Activated T-cell treated with anti-CD3 and anti-CD28 coated beads, Interleukin-2, amount 50 U/mL, for 72 hours (primary cell): ENCODE measurements around the gene MTLN. TPM values are rescaled to one million over a fixed set of nuclear protein-coding genes. Genes with fewer than 3 reads are reported as not detected.

Experiments used
- ATAC-seq, 2 donors: fragments of 150-1000 bp; cut with Tn5 transposase; replicated peaks in 1 of 2; 2 replicates each; pipeline ENCODE4 v1.10.0; 2021; ENCODE audit warnings: moderate library complexity in 2 of 2, mild to moderate bottlenecking in 1 of 2
- DNase-seq, 2 donors: peaks; one replicate each; pipeline ENCODE4 v3.0.0; 2021 to 2022; ENCODE audit warnings: mixed read lengths in 1 of 2
- H3K27ac Mint-ChIP-seq: one replicate; pipeline ENCODE4 v1.8.0; 2022; ENCODE audit warnings: mild to moderate bottlenecking, moderate library complexity, mixed read lengths
- H3K27me3 Mint-ChIP-seq: one replicate; pipeline ENCODE4 v1.8.0; 2022; ENCODE audit warnings: low read depth, mixed read lengths
- H3K36me3 Mint-ChIP-seq, 2 donors: one replicate each; pipeline ENCODE4 v1.8.0; 2022; ENCODE audit warnings: mixed read lengths in 2 of 2, mild to moderate bottlenecking in 1 of 2; ENCODE audit not compliant: insufficient read depth in 2 of 2
- H3K4me1 Mint-ChIP-seq: one replicate; pipeline ENCODE4 v1.8.0; 2022; ENCODE audit warnings: low read depth, mixed read lengths
- H3K4me3 Mint-ChIP-seq, 2 donors: one replicate each; pipeline ENCODE4 v1.8.0; 2022; ENCODE audit warnings: mild to moderate bottlenecking in 2 of 2, mixed read lengths in 2 of 2, moderate library complexity in 2 of 2
- H3K9me3 Mint-ChIP-seq, 2 donors: one replicate each; pipeline ENCODE4 v1.8.0; 2022; ENCODE audit warnings: mixed read lengths in 2 of 2
- total RNA-seq, 2 donors: library from RNA; stranded (reverse); gene quantifications; one replicate each; pipeline ENCODE4 v1.2.3, GENCODE V29; 2022

The MTLN gene
- total RNA-seq, 2 donors from 2014 or later = 36.2 to 43.0 TPM

DNA sequence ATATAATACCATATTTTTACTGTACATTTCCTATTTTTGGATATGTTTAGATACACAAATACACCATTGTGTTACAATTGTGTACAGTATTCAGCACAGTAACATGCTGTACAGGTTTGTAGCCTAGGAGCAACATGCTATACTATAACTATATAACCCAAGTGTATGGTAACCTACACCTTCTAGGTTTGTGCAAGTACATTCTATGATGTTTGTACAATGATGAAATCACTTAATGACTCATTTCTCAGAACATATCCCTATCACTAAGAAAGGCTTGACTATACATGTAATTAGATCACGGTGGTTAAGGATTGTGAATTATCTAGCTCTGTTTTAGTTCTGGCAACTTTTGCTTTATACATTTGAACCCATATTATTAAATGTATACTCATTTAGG is 38.8 kb downstream of the MTLN start:
- Mint-ChIP-seq H3K27me3 (peaks cover 13% of the 10 kb centered on the region), H3K4me1 (peaks cover 5% of the 10 kb centered on the region), H3K4me3 (no peak overlapping the region), H3K27ac (no peak overlapping the region), H3K36me3 (no peaks in the 10 kb centered on the region), H3K9me3 (no peaks in the 10 kb centered on the region)
- peak; percentile 77 to 91 for ATAC-seq
- no peak for DNase-seq

DNA sequence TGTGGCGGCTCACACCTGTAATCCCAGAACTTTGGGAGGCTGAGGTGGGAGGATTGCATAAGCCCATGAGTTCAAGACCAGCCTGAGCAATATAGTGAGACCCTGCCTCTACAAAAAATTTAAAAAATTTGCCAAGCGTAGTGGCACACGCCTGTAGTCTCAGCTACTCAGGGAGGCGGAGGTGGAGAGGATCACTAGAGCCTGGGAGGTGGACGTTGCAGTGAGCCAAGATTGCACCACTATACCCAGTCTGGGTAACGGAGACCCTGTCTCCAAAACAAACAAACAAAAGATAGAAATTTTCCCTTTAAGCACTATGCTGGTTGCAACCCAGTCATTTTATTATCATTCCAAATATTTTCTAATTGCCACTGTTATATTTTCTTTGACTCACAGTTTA is 39.8 kb downstream of the MTLN start:
- H3K9me3 Mint-ChIP-seq = no peaks in the 10 kb centered on the region
- DNase-seq (no peak), ATAC-seq (no peak)
- H3K36me3 Mint-ChIP-seq = no peaks in the 10 kb centered on the region
- H3K4me1 Mint-ChIP-seq = peaks cover 5% of the 10 kb centered on the region
- no peak overlapping the region for H3K4me3 Mint-ChIP-seq
- no peak overlapping the region for H3K27ac Mint-ChIP-seq
- peaks cover 9% of the 10 kb centered on the region for H3K27me3 Mint-ChIP-seq

- no peaks in the 10 kb centered on the region for H3K36me3 Mint-ChIP-seq
- no peak for ATAC-seq
- no peak overlapping the region for H3K27ac Mint-ChIP-seq
- no peak for DNase-seq
- peaks cover 5% of the 10 kb centered on the region for H3K4me1 Mint-ChIP-seq
- H3K27me3 Mint-ChIP-seq = no peaks in the 10 kb centered on the region
- no peak overlapping the region for H3K4me3 Mint-ChIP-seq
- no peaks in the 10 kb centered on the region for H3K9me3 Mint-ChIP-seq
These were observed 42.2 kb downstream of the MTLN start for GRCh38 chr2:110170102-110170501.

DNA sequence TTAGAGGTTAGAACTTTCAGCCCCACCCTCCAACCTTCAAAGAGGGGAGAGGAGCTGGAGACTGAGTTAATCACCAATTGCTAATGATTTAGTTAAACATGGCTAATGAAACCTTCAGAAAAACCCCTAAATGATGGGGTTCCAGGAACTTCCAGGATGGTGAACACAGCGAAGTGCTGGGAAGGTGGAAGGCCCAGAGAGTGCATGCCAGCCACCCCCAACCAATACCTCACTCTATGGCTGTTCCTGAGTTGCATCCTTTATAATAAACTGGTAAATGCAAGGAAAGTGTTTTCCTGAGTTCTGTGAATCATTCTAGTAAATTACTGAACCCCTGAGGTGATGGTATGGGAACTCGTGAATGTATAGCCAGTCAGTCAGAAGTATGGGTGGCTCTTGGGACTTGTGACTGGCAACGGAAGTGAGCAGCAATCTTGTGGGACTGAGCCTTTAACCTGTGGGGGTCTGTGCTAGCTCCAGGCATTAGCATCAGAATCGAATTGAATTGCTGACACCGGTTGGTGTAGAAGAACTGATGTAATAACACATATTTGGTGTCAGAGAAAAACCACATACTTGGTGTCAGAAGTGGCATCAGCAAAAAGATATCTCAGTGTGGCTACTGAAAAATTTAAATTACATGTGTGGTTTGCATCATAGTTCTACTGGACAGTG is 44.9 kb downstream of the MTLN start:
- no peak for ATAC-seq
- Mint-ChIP-seq H3K27ac (no peak overlapping the region), H3K4me3 (no peak overlapping the region), H3K9me3 (no peaks in the 10 kb centered on the region), H3K4me1 (peaks cover 5% of the 10 kb centered on the region), H3K27me3 (no peaks in the 10 kb centered on the region), H3K36me3 (no peaks in the 10 kb centered on the region)
- DNase-seq = no peak

DNA sequence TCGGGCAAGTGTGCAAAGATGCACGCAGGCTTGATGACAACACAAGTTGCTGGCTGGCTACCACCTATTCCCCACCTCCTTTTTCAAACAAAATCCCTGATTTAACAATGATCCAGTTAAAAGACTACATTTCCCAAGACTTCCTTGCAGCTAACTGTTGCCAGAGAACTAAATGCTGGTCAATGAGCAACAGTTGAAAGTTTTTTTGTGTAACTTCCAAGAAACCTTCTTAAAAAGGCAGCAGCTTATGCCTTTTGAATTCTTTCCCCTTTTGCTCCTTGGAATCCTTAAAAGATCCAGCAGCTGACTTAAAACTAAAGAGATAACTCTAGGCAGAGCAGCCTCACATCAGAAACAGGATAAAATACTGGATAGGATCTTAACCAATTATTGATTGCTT is 46.1 kb downstream of the MTLN start:
- DNase-seq (no peak), ATAC-seq (no peak)
- no peak overlapping the region for H3K4me3 Mint-ChIP-seq
- no peaks in the 10 kb centered on the region for H3K36me3 Mint-ChIP-seq
- peaks cover 5% of the 10 kb centered on the region for H3K4me1 Mint-ChIP-seq
- H3K9me3 Mint-ChIP-seq = no peaks in the 10 kb centered on the region
- no peaks in the 10 kb centered on the region for H3K27me3 Mint-ChIP-seq
- no peak overlapping the region for H3K27ac Mint-ChIP-seq

Other genes with a start within 250 kb of the MTLN start
- under 1 TPM in 1 of 2 donors, not detected in 1; 0.17 TPM for gene MALL, start 96.7 kb downstream of the MTLN start, total RNA-seq
- 1 to 10 TPM; 1.1 to 1.8 TPM for gene NPHP1, start 7.5 kb downstream of the MTLN start, total RNA-seq